HG03520 (cell line): ENCODE results near the gene INTS1.

Source experiments
- ATAC-seq: cut with Tn5 transposase; IDR thresholded peaks from one replicate; pipeline ENCODE4 v1.9.1; 2021; ENCODE audit warnings: mild to moderate bottlenecking, moderate library complexity; ENCODE audit not compliant: unreplicated experiment

INTS1 gene

DNA sequence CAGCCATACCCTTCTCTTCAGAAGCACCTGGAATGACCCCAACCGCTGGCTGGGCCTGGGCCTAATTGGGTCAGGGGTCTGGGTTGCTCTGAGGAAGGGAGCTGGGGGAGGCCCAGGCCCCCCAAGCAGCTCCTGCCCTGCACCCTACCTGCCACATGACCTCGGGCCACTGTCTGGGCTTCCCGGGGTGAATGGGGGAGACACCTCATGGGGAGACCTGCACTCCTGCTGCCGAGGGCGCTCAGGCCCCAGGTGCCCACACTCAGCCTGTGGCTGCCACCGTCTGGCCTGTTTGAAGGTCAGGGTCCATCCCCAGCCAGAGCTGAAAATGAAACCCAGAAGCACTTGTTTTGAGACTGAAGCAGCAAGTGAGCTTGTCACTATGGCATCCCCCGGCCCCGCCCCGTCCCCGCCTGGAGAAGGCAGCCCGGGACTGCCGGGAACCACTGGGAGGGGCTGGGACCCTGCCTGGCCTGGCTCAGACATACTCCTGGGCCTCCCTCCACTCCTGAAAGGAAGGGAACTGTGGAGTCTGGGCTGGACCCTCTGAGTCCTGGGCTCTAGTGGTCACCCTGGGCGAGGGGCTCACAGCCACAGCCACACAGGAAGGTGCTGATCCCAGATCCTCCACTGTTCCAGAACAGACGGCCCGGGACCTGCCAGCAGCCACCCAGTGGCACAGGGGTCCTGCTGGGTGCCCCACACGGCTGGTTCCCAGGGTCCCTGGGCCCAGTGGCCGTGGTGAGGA is 37.5 kb downstream of the INTS1 start:
- no peak for ATAC-seq

GRCh38 chr7:1464694-1465093 is 39.5 kb downstream of the INTS1 start:
- no peak for ATAC-seq

GRCh38 chr7:1463676-1464223 is 40.4 kb downstream of the INTS1 start:
- no peak for ATAC-seq

DNA sequence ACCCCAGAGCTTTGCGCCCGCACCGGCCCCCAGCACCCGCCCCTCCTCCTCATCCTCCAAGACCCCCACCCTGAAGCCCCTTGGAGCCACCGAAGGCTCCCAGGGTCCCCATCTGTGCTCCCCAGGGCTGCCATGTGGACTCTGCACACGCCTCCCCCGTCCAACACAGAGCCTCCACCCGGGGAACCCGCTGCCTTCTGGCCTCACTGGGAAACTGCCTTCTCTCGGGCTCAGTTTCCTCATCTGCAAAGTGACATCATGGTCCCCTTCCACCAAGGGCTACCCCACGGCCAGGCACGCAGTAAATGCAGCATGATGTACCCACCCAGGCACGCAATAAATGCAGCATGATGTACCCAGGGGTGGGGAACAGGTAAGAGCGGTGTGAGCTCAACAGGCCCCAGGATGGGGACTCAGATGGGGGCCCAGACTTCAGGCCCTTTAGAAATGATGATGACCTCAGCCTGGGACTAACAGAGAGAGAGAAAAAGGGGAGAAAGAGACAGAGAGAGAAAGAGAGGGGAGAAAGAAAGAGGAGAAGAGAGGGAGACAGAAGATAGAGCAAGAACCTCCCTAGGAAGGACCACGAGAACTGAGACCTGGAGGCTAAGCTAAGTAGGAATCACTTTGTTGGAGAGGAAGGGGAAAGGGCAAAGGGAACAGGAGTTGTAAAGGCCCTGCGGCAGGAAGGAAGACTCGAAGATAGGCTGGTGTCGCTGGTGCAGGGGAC is 42.4 kb downstream of the INTS1 start:
- ATAC-seq, result no peak

DNA sequence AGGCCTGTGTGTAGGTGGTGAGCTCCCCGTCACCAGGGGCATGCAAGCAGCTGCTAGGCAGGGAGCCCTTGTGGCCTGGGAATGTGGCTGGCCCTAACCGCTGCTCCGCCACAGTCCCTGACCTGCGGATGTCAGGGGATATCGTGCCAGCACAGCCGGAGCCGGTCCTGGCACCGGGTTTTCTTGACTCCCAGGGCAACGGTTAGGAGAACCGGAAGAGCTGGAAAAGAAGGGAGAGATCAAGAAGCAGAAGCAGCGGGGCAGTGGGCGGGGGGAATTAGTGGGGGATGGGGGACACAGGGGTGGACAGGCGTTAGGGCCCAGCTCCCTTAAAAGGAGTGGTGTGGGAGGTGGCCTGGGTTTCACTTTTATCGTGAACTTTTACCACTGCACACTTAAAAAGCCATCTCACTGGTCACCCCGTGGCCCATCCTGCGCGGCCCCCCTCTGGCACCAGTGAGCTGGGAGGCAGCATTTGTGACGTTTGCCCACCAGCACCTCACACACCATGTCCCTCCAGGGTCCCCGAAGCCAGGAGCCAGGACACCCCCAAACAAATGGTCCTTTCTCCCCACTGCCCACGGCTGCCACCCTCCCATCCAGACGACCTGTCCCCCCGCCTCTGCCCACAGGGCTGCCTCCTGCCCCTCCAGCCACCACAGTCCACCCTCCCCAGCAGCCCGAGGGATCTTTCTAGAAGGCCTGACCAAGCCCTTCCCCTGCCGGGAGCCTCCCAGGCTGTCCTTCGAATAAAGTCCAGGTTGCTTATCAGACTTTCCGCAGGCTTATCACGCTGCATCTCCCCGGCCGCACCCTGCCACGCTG is 43.2 kb downstream of the INTS1 start:
- no peak for ATAC-seq

DNA sequence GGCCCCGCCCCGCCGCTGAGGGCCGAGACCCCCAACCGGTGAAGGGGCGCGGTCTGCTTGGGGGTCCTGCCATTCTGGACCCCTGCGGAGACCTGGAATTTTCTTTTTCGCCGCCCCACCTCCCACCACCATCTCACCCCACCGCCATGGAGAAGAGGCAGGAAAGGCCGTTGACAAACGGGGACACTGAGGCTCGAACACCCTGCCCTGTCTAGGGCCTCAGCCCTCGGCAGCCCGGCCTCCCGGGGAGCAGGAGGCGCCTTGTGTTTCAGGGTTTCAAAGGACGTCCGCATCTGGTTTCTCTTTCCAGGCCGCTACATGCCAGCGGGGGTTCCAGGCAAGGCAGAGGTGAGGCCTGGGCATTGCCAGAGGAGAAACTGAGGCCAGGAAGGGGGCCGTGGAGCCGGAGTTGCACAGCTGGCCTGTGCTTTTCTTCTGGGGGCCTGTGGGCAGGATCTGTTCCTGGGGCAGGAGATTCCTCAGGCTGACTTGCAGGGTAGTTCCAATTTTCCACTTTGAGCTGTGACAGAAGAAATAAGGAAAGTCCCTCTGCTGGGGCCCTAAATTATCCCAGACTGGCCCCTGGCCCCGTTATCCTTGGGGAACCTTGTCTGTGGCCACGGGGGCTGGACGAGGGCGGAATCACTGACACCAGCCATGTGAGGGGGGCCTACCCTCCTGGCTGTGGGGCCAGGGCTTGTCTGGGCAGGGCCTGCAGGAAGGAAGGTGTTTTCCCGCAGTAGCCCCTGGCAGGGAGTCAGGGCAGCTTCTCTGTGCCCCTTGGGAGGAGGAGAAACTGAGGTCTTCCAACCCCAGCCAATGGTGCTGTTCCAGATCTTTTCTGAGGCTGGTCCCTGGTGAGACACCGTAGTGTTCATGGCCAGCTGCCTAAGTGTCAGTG is 44.0 kb downstream of the INTS1 start:
- no peak for ATAC-seq

- peak; percentile 89 for ATAC-seq
Measured at GRCh38 chr7:1459512-1459892, 44.7 kb downstream of the INTS1 start.

GRCh38 chr7:1458683-1459511 is 45.3 kb downstream of the INTS1 start, which contains the start of gene MICALL2:
TSS of gene MICALL2 (minus strand) at chr7:1459470. CDS start at chr7:1459326, 144 bp downstream.
- peak; percentile 17 for ATAC-seq

GRCh38 chr7:1457949-1458682 is 46.1 kb downstream of the INTS1 start:
- no peak for ATAC-seq

DNA sequence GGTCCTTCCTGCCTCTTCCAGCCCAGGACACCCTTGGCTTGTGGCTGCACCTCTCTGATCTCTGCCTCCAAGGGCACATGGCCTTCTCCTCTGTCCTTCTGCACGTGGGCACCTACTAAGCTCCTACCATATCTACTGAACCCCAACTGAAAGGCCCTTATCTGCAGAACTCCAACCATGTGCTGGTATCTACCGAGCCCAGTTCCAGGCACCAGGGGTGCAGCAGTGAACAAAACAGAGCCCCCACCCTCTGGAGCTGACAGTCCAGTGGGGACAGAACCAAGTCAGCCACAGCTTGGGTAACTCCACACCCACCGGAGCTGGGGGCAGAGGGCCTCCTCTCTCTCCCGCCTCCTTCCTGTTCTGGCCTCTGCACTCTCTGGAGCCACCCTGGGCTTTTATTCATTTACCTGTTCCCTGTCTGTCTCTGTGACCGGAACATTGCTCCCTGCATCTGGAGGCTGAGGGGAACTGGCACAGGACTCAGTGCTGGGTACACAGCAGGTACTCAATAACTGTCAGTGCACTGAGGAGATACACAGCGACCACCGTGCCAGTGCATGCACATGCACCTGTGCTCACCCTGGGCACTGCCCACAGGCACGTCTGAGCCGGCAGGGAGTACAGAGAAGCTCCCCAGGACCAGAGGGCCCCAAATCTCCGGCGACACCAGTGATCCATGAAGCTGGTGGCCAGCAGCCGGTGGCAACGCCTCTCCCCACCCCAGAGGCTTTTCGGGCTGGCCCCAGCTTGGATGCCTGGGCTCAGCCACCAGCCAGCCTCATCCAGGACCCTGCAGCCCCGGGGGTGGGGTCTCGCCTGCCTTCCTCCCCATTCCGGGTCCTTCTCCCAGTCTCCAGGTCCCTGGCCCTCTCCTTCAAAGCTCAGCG is 46.9 kb downstream of the INTS1 start:
- ATAC-seq, result no peak

GRCh38 chr7:1455955-1456354 is 48.2 kb downstream of the INTS1 start:
- ATAC-seq, result no peak

DNA sequence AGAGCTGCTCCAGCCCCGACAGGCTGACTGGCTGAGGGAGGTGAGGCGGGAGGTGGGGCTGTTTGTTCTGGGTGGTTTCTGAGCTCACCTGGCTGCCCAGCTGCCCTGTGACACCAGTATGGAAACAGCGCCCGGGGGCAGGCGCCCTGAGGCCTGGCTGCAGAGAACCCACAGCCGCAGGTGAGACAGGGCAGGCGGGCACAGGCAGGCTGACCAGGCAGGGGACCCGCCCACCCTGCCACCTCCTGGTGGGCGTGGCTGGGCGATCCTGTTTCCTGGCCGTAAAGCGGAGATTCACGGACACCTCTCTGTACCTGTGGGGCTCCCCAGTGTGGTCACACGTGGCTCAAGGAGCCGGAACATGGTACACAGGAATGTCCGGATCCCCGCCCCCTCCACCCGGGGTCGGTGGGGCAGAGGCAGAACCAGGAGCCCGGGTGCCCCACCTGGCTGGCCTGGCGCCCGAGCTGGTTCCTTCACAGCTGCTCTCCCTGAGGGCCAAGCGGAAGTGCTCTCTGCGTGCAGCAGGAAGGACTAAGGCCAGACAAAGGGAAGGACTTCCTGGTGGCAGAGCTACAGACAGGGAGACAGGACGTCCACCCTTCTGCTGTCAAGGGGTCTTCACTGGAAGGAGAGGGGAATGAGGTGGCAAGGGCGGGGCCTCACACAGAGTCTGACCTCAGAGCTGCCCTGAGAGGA is 48.8 kb downstream of the INTS1 start:
- no peak for ATAC-seq

GRCh38 chr7:1454542-1454941 is 49.6 kb downstream of the INTS1 start:
- no peak for ATAC-seq

- no peak for ATAC-seq
Measured at GRCh38 chr7:1452205-1452604, 52.0 kb downstream of the INTS1 start.

GRCh38 chr7:1450987-1451386 is 53.2 kb downstream of the INTS1 start:
- ATAC-seq, result no peak

DNA sequence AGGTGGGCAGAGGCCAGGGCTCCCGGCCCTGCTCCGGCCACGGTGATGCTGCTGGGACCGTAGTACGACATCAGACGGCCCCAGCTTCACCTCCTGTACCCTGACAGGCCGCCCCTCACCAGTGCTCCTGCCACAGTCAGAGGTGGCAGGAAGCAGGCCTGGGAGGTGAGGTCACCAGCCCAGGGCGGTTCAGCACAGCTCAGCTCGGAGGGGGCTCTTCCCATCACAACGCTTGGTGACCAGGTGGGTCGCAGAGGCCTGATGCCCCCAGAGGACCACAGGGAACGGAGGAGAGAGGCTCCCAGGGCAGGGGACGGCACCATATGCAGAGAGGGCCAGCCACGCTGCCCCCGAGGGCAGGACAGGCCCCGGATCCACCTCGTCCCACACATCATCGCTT is 53.8 kb downstream of the INTS1 start:
- ATAC-seq, result no peak

DNA sequence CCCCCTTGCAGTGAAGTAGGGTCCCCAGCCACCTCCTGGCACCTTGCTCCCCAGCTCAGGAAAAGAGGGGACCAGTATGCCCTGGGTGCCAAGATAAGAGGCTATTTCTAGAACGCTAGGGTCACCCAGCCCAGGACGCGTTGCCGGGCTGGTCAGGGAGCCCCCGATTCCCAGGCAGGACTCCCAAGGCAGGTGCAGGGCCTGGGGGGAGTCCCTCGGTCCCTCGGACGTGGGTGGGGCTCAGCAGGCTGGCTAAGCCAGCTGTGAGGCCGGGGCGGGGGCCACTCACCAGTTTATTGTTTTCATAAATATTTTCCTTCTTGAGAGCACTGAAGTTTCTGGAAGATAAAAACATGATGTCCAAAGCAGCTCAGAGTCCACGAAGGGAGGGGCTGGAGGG is 54.2 kb downstream of the INTS1 start:
- no peak for ATAC-seq
